ENCODE data around the gene DNAH2. TPM values are rescaled to one million over a fixed set of nuclear protein-coding genes. Genes with fewer than 3 reads are reported as not detected.
A peak's percentile ranks its signal among the peaks of the same experiment; 100 is the strongest.

Gene DNAH2
- total RNA-seq, 1 experiment from 2014 or later, result 0.15 TPM

GRCh38 chr17:7854851-7855659 lies 137.5 kb downstream of the DNAH2 start, which contains the start of gene TMEM88:
TMEM88 (plus strand) TSS chr17:7855066; CDS start chr17:7855075, 9 bp downstream.
- Mint-ChIP-seq H3K27me3 (ENCODE audit: low read depth) (peaks cover 18% of the 10 kb centered on the region), H3K4me1 (peaks cover 24 to 39% of the 10 kb centered on the region in 2 experiments), H3K4me3 (peak within 1 kb of the TSS in 1 of 2 experiments; percentile 30), H3K27ac (peak within 1 kb of the TSS in 1 of 3 experiments; percentile 59; a peak in 2 of 7 replicates), H3K36me3 (ENCODE audit: insufficient read depth in 1 of 3, low read depth in 3 of 3) (peaks cover 0 to 36% (median 18%) of the 10 kb centered on the region in 3 experiments; a peak in 4 of 7 replicates), H3K9me3 (0 out of 5 replicates have a peak, but pooled peaks cover 0 to 3% of the 10 kb centered on the region in 2 experiments)
- no peak within 1 kb of the TSS for H3K18ac ChIP-seq (ENCODE audit: insufficient read length, low read depth, low read length)
- H3K14ac ChIP-seq (ENCODE audit: insufficient read depth, low read length), result peak within 1 kb of the TSS; percentile 21; the same call in 1 of the 2 replicates
- H4K8ac ChIP-seq (replicated peaks; ENCODE audit: insufficient read length, low read depth, low read length), result no peak within 1 kb of the TSS
- H3K56ac ChIP-seq (ENCODE audit: insufficient read length, low read depth, low read length), result no peak within 1 kb of the TSS
- no peak within 1 kb of the TSS for H3K9ac ChIP-seq (ENCODE audit: extremely low read depth, insufficient read length, low read length)
- no peaks in the 10 kb centered on the region for H3K79me1 ChIP-seq (ENCODE audit: insufficient read depth, low read depth, low read length, poor library complexity, severe bottlenecking)
- H3K4me1 ChIP-seq (ENCODE audit: insufficient read depth, low read length), result no peaks in the 10 kb centered on the region; the same call in 1 of the 2 replicates
- no peak within 1 kb of the TSS for H3T11ph ChIP-seq (ENCODE audit: low read length)
- H2BK12ac ChIP-seq (ENCODE audit: insufficient read length, low read depth, low read length), result no peak within 1 kb of the TSS
- H3K79me2 ChIP-seq (ENCODE audit: insufficient read depth, low read length), result no peaks in the 10 kb centered on the region
- no peak within 1 kb of the TSS for H3K23ac ChIP-seq (ENCODE audit: insufficient read length, low read depth, low read length)
- no peak within 1 kb of the TSS for H2AK5ac ChIP-seq (ENCODE audit: insufficient read length, low read length)
- no peak for TF ChIP-seq CTCF (conservative IDR thresholded peaks at IDR 0.05)
- H2BK15ac ChIP-seq (ENCODE audit: low read depth, low read length), result no peak within 1 kb of the TSS
- H3K27me3 ChIP-seq (ENCODE audit: insufficient read depth, low read length), result peaks cover 30% of the 10 kb centered on the region; the same call in 1 of the 2 replicates
- no peak within 1 kb of the TSS for H4K5ac ChIP-seq (ENCODE audit: insufficient read length, low read depth, low read length)
- no peaks in the 10 kb centered on the region for H4K20me1 ChIP-seq (ENCODE audit: control insufficient read depth, insufficient read depth, insufficient read length)
- peak within 1 kb of the TSS; percentile 97 for H3K4me2 ChIP-seq (ENCODE audit: insufficient read depth, insufficient read length, low read length)
- H3K4ac ChIP-seq (ENCODE audit: low read depth, low read length), result no peak within 1 kb of the TSS
- H3K27ac ChIP-seq (ENCODE audit: insufficient read length, low read depth, low read length), result no peak within 1 kb of the TSS
- H2BK120ac ChIP-seq (ENCODE audit: low read depth, low read length, poor library complexity, severe bottlenecking), result no peak within 1 kb of the TSS
- H3K9me3 ChIP-seq (ENCODE audit: control insufficient read depth, low read depth, low read length), result no peaks in the 10 kb centered on the region
- H2BK5ac ChIP-seq (ENCODE audit: insufficient read length, low read length), result no peak within 1 kb of the TSS
- peak; percentile 81 for DNase-seq
- WGBS (ENCODE audit: extremely low coverage, insufficient read length, low lambda C conversion rate), result no CpG with 5 or more reads among the region's 57 CpGs
- H4K91ac ChIP-seq (ENCODE audit: insufficient read length, low read depth, low read length), result no peak within 1 kb of the TSS
- no peak within 1 kb of the TSS for H2BK20ac ChIP-seq (ENCODE audit: low read depth, low read length, poor library complexity, severe bottlenecking)
- peaks cover 36% of the 10 kb centered on the region for H3K23me2 ChIP-seq (ENCODE audit: insufficient read length, low read depth, low read length, poor library complexity, severe bottlenecking)
- H2AFZ ChIP-seq (ENCODE audit: low read length), result no peak within 1 kb of the TSS
